Measurements from ENCODE around the gene SEPTIN10.

SEPTIN10 gene

GRCh38 chr2:109513230-109513629 lies 100.5 kb downstream of the SEPTIN10 start:
- H3K36me3 ChIP-seq (ENCODE audit: insufficient read depth, low read length), result no peaks in the 10 kb centered on the region
- H3F3A ChIP-seq (ENCODE audit: low read depth), result no peaks in the 10 kb centered on the region
- no peaks in the 10 kb centered on the region for H3K9me3 ChIP-seq (ENCODE audit: insufficient read depth, low read depth, low read length)
- no peaks in the 10 kb centered on the region for H3K9me2 ChIP-seq (replicated peaks; ENCODE audit: low read depth, low read length)
- no peak overlapping the region for H3K4me3 ChIP-seq (ENCODE audit: low read length, poor library complexity, severe bottlenecking)
- TF ChIP-seq EZH2phosphoT487 (IDR thresholded peaks at IDR 0.05; ENCODE audit: borderline replicate concordance) (no peak), CTCF (conservative IDR thresholded peaks at IDR 0.05; ENCODE audit: low read length) (no peak)
- H2AFZ ChIP-seq (ENCODE audit: low read length), result no peak overlapping the region
- peaks cover 23% of the 10 kb centered on the region for H3K4me1 ChIP-seq (ENCODE audit: insufficient read depth, low read length, poor library complexity, severe bottlenecking)
- H3K4me2 ChIP-seq (ENCODE audit: low read depth, low read length, poor library complexity, severe bottlenecking), result no peak overlapping the region
- H4K20me1 ChIP-seq (ENCODE audit: insufficient read depth, low read length, poor library complexity, severe bottlenecking), result no peaks in the 10 kb centered on the region
- no peaks in the 10 kb centered on the region for H3K79me2 ChIP-seq (ENCODE audit: insufficient read depth, low read length)
- H3K9ac ChIP-seq (ENCODE audit: low read depth, low read length, poor library complexity, severe bottlenecking), result no peak overlapping the region
- no peaks in the 10 kb centered on the region for H3K27me3 ChIP-seq (ENCODE audit: insufficient read depth, low read length, poor library complexity, severe bottlenecking)

GRCh38 chr2:109512076-109512475 lies 101.7 kb downstream of the SEPTIN10 start:
- Histone ChIP-seq H3K4me1 (ENCODE audit: insufficient read depth, low read length, poor library complexity, severe bottlenecking) (peaks cover 32% of the 10 kb centered on the region), H2AFZ (ENCODE audit: low read length) (no peak overlapping the region), H3K4me3 (ENCODE audit: low read length, poor library complexity, severe bottlenecking) (no peak overlapping the region), H3K9me3 (ENCODE audit: insufficient read depth, low read depth, low read length) (no peaks in the 10 kb centered on the region), H3F3A (ENCODE audit: low read depth) (no peaks in the 10 kb centered on the region), H3K9me2 (replicated peaks; ENCODE audit: low read depth, low read length) (no peaks in the 10 kb centered on the region), H4K20me1 (ENCODE audit: insufficient read depth, low read length, poor library complexity, severe bottlenecking) (no peaks in the 10 kb centered on the region), H3K27me3 (ENCODE audit: insufficient read depth, low read length, poor library complexity, severe bottlenecking) (no peaks in the 10 kb centered on the region), H3K9ac (ENCODE audit: low read depth, low read length, poor library complexity, severe bottlenecking) (no peak overlapping the region), H3K36me3 (ENCODE audit: insufficient read depth, low read length) (no peaks in the 10 kb centered on the region), H3K4me2 (ENCODE audit: low read depth, low read length, poor library complexity, severe bottlenecking) (no peak overlapping the region), H3K79me2 (ENCODE audit: insufficient read depth, low read length) (no peaks in the 10 kb centered on the region)
- no peak for TF ChIP-seq EZH2phosphoT487 (IDR thresholded peaks at IDR 0.05; ENCODE audit: borderline replicate concordance)
- TF ChIP-seq CTCF (conservative IDR thresholded peaks at IDR 0.05; ENCODE audit: low read length), result no peak

DNA sequence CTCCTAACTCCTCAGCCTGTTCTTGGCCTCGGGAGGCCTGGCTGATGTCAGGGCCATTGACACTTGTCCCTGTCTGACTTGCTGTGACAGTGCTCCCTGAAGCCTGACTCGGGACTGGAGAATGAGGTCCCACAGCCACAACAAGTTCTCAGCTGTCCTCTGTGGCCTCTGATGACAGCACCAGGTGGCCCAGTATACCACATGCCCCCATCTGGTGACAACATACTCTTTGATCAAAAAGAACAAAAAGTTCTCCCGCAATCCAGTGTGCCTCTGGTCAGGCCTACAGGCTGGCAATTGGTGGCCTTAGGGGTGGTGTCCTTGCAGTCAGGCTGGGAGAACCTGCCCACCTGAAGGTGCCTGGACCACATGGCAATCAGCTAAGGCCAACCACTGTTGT lies 102.6 kb downstream of the SEPTIN10 start:
- no peak overlapping the region for H2AFZ ChIP-seq (ENCODE audit: low read length)

More for the DNA sequence above, 102.6 kb downstream of the SEPTIN10 start:
- H3K4me3 ChIP-seq (ENCODE audit: low read length, poor library complexity, severe bottlenecking), result no peak overlapping the region
- peaks cover 41% of the 10 kb centered on the region for H3K4me1 ChIP-seq (ENCODE audit: insufficient read depth, low read length, poor library complexity, severe bottlenecking)
- H3F3A ChIP-seq (ENCODE audit: low read depth), result no peaks in the 10 kb centered on the region
- no peaks in the 10 kb centered on the region for H3K27me3 ChIP-seq (ENCODE audit: insufficient read depth, low read length, poor library complexity, severe bottlenecking)
- TF ChIP-seq EZH2phosphoT487 (IDR thresholded peaks at IDR 0.05; ENCODE audit: borderline replicate concordance), result no peak
- TF ChIP-seq CTCF (conservative IDR thresholded peaks at IDR 0.05; ENCODE audit: low read length), result no peak
- H3K4me2 ChIP-seq (ENCODE audit: low read depth, low read length, poor library complexity, severe bottlenecking), result no peak overlapping the region
- H4K20me1 ChIP-seq (ENCODE audit: insufficient read depth, low read length, poor library complexity, severe bottlenecking), result no peaks in the 10 kb centered on the region
- H3K36me3 ChIP-seq (ENCODE audit: insufficient read depth, low read length), result no peaks in the 10 kb centered on the region
- no peaks in the 10 kb centered on the region for H3K9me2 ChIP-seq (replicated peaks; ENCODE audit: low read depth, low read length)
- H3K9me3 ChIP-seq (ENCODE audit: insufficient read depth, low read depth, low read length), result no peaks in the 10 kb centered on the region
- no peak overlapping the region for H3K9ac ChIP-seq (ENCODE audit: low read depth, low read length, poor library complexity, severe bottlenecking)
- no peaks in the 10 kb centered on the region for H3K79me2 ChIP-seq (ENCODE audit: insufficient read depth, low read length)

All from Loucy (cell line).